Prostate gland (tissue), 2 donors: Measurements from ENCODE around the gene GNPTAB.
"Not testable (repeated sequence)": the region's sequence is repeated elsewhere in the genome, so short reads cannot be mapped to it uniquely, and the experiment has no call there.

Experiments
- CTCF ChIP-seq, 4 experiments: fragments of 200-600 bp in 2 of 4; fragments of 450-650 bp in 2 of 4; sonication (generic) in 2 of 4; IDR thresholded peaks; 1 replicate in 3 of 4; 2 replicates in 1 of 4; pipeline ENCODE4 v1.5.1; 2016 to 2019; ENCODE audit warnings: antibody characterized with exemption in 4 of 4, mild to moderate bottlenecking in 2 of 4, moderate library complexity in 2 of 4
- POLR2A ChIP-seq: fragments of 450-650 bp; IDR thresholded peaks from one replicate; pipeline ENCODE4 v1.6.1; 2016; ENCODE audit warnings: antibody characterized with exemption, mild to moderate bottlenecking
- POLR2AphosphoS5 ChIP-seq: sonication (generic); formaldehyde crosslinking; IDR thresholded peaks from one replicate; pipeline ENCODE4 v1.6.1; 2017; ENCODE audit warnings: antibody characterized with exemption

- not testable (repeated sequence) for TF ChIP-seq CTCF (IDR thresholded peaks at IDR 0.05); POLR2A; POLR2AphosphoS5
Observed at GRCh38 chr12:101812716-101813115, 18.0 kb downstream of the GNPTAB start.
